Upper lobe of left lung (tissue), 6 donors: ENCODE results near the gene AMOTL1. TPM values are rescaled to one million over a fixed set of nuclear protein-coding genes. Genes with fewer than 3 reads are reported as not detected.
A peak's percentile ranks its signal among the peaks of the same experiment; 100 is the strongest.
"Not testable (repeated sequence)": the region's sequence is repeated elsewhere in the genome, so short reads cannot be mapped to it uniquely, and the experiment has no call there.

Experiments used
- ATAC-seq, 2 donors: fragments of 200-7000 bp; cut with Tn5 transposase; one replicate each; pipeline ENCODE4 v1.9.1; 2022; ENCODE audit warnings: mild to moderate bottlenecking in 2 of 2, moderate library complexity in 2 of 2; ENCODE audit not compliant: low FRiP score in 2 of 2
- DNase-seq, 2 donors: peaks; one replicate each; pipeline ENCODE4 v3.0.0-alpha.2; 2019 to 2020
- H3K27ac ChIP-seq, 4 donors: fragments of 200-600 bp; sonication (generic); one replicate each; pipeline ENCODE4 v1.5.1; 2016 to 2019
- H3K27me3 ChIP-seq, 4 donors: fragments of 200-600 bp; sonication (generic); one replicate each; pipeline ENCODE4 v1.5.1; 2017 to 2019
- H3K36me3 ChIP-seq, 4 donors: fragments of 200-600 bp; sonication (generic); one replicate each; pipeline ENCODE4 v1.5.1; 2016 to 2019
- H3K4me1 ChIP-seq, 4 donors: fragments of 200-600 bp; sonication (generic); one replicate each; pipeline ENCODE4 v1.5.1; 2018 to 2019
- H3K4me3 ChIP-seq, 4 donors: fragments of 200-600 bp; sonication (generic); one replicate each; pipeline ENCODE4 v1.5.1; 2017 to 2019; ENCODE audit warnings: mild to moderate bottlenecking in 2 of 4, moderate library complexity in 1 of 4
- H3K9me3 ChIP-seq, 4 donors: fragments of 200-600 bp; sonication (generic); one replicate each; pipeline ENCODE4 v1.5.1; 2018 to 2019
- CTCF ChIP-seq, 6 experiments: fragments of 450-650 bp in 4 of 6; fragments of 200-600 bp in 2 of 6; sonication (generic) in 2 of 6; IDR thresholded peaks; one replicate each; pipeline ENCODE4 v1.5.1; 2016 to 2019; ENCODE audit warnings: antibody characterized with exemption in 6 of 6
- EP300 ChIP-seq, 4 donors: sonication (generic); formaldehyde crosslinking; IDR thresholded peaks; one replicate each; pipeline ENCODE4 v1.5.1; 2017; ENCODE audit warnings: antibody characterized with exemption in 4 of 4, control low read depth in 2 of 4
- POLR2A ChIP-seq, 4 donors: fragments of 450-650 bp; IDR thresholded peaks; one replicate each; pipeline ENCODE4 v1.5.1; 2016 to 2017; ENCODE audit warnings: antibody characterized with exemption in 4 of 4, mild to moderate bottlenecking in 2 of 4
- POLR2AphosphoS5 ChIP-seq, 2 donors: sonication (generic); formaldehyde crosslinking; IDR thresholded peaks; one replicate each; pipeline ENCODE4 v1.5.1; 2017; ENCODE audit warnings: antibody characterized with exemption in 2 of 2
- WGBS, 2 donors: methylation state at CpG; one replicate each; pipeline ENCODE4 v1.1.5; 2017 to 2018; 5-methylcytosine and 5-hydroxymethylcytosine counted together
- total RNA-seq, 6 donors: library from RNA; depleted of rRNA in 4 of 6; stranded (reverse); fragments of >200 nt in 4 of 6; gene quantifications; one replicate each; pipeline versions ENCODE4 v1.1.0 to v1.2.1, GENCODE V29; 2016 to 2021
- donor health status: DM: no; HTN: no; CAD: no; lungs with moderate emphysema.
- donor health status: DM: no; HTN: yes; CAD: no; lungs with severe emphysema.

The AMOTL1 gene
- total RNA-seq, 6 donors from 2014 or later = 30.4 to 54.7 (median 46.1) TPM

GRCh38 chr11:94851864-94852636 lies 83.9 kb downstream of the AMOTL1 start:
- H3K36me3 ChIP-seq = peaks cover 7 to 64% (median 35%) of the 10 kb centered on the region in 4 donors
- no peak overlapping the region for H3K27ac ChIP-seq
- H3K27me3 ChIP-seq = no peaks in the 10 kb centered on the region
- no peaks in the 10 kb centered on the region for H3K9me3 ChIP-seq
- 94 to 97% methylated on average over 3 of the region's 3 CpGs for WGBS, 2 donors
- no peak overlapping the region for H3K4me3 ChIP-seq
- TF ChIP-seq CTCF (IDR thresholded peaks at IDR 0.05) = no peak
- TF ChIP-seq POLR2A (IDR thresholded peaks at IDR 0.05) = no peak
- no peak for TF ChIP-seq EP300 (IDR thresholded peaks at IDR 0.05)
- TF ChIP-seq POLR2AphosphoS5 (IDR thresholded peaks at IDR 0.05) = no peak
- no peak for ATAC-seq
- DNase-seq = no peak
- peaks cover 0 to 13% (median 3%) of the 10 kb centered on the region in 4 donors for H3K4me1 ChIP-seq

GRCh38 chr11:94853288-94853687 lies 85.1 kb downstream of the AMOTL1 start:
- not testable (repeated sequence) for DNase-seq, H3K4me3 ChIP-seq, H3K9me3 ChIP-seq, H3K27ac ChIP-seq, ATAC-seq, H3K27me3 ChIP-seq
- Histone ChIP-seq H3K4me1 (peaks cover 0 to 13% (median 3%) of the 10 kb centered on the region in 4 donors), H3K36me3 (peaks cover 7 to 77% (median 39%) of the 10 kb centered on the region in 4 donors)
- WGBS, 2 donors = 93 to 94% methylated on average over 4 of the region's 4 CpGs

- no peak overlapping the region for H3K4me3 ChIP-seq
- DNase-seq (no peak), ATAC-seq (no peak)
- no peaks in the 10 kb centered on the region for H3K27me3 ChIP-seq
- H3K9me3 ChIP-seq = no peaks in the 10 kb centered on the region
- 93 to 96% methylated on average over 5 of the region's 5 CpGs for WGBS, 2 donors
- TF ChIP-seq CTCF (IDR thresholded peaks at IDR 0.05) (no peak), EP300 (IDR thresholded peaks at IDR 0.05) (no peak), POLR2A (IDR thresholded peaks at IDR 0.05) (no peak), POLR2AphosphoS5 (IDR thresholded peaks at IDR 0.05) (no peak)
- no peak overlapping the region for H3K27ac ChIP-seq
- H3K36me3 ChIP-seq = peaks cover 7 to 82% (median 42%) of the 10 kb centered on the region in 4 donors
- H3K4me1 ChIP-seq = peaks cover 0 to 13% (median 3%) of the 10 kb centered on the region in 4 donors
Observed at GRCh38 chr11:94853836-94854235, 85.7 kb downstream of the AMOTL1 start.

- Histone ChIP-seq H3K27me3 (no peaks in the 10 kb centered on the region), H3K4me3 (no peak overlapping the region), H3K4me1 (peaks cover 0 to 13% (median 3%) of the 10 kb centered on the region in 4 donors), H3K9me3 (no peaks in the 10 kb centered on the region), H3K27ac (peak overlapping the region in 2 of 4 donors; percentile 22 to 23), H3K36me3 (peaks cover 13 to 90% (median 49%) of the 10 kb centered on the region in 4 donors)
- 70 to 82% methylated on average over 8 of the region's 8 CpGs for WGBS, 2 donors
- TF ChIP-seq POLR2AphosphoS5 (IDR thresholded peaks at IDR 0.05) (no peak), POLR2A (IDR thresholded peaks at IDR 0.05) (no peak), CTCF (IDR thresholded peaks at IDR 0.05) (no peak), EP300 (IDR thresholded peaks at IDR 0.05) (no peak)
- DNase-seq = peak in 1 of 2 donors; percentile 73
- ATAC-seq = peak; percentile 62 to 85
Observed at GRCh38 chr11:94854770-94855633, 86.8 kb downstream of the AMOTL1 start.

- H3K9me3 ChIP-seq = no peaks in the 10 kb centered on the region
- no peak overlapping the region for H3K4me3 ChIP-seq
- no peaks in the 10 kb centered on the region for H3K27me3 ChIP-seq
- peaks cover 0 to 13% (median 3%) of the 10 kb centered on the region in 4 donors for H3K4me1 ChIP-seq
- H3K36me3 ChIP-seq = peaks cover 17 to 90% (median 47%) of the 10 kb centered on the region in 4 donors
- DNase-seq (no peak), ATAC-seq (no peak)
- peak overlapping the region in 1 of 4 donors; percentile 22 for H3K27ac ChIP-seq
- WGBS, 2 donors = 78 to 83% methylated on average over 5 of the region's 5 CpGs
- no peak for TF ChIP-seq EP300 (IDR thresholded peaks at IDR 0.05)
Observed at GRCh38 chr11:94855666-94856065, 87.5 kb downstream of the AMOTL1 start.
